Transverse colon (tissue), 4 donors: Measurements from ENCODE around the gene HS3ST4.

Experiments used
- CTCF ChIP-seq, 5 experiments: fragments of 200-600 bp in 3 of 5; fragments of 450-650 bp in 2 of 5; sonication (generic) in 3 of 5; IDR thresholded peaks; 1 replicate in 2 of 5; 2 replicates in 3 of 5; pipeline ENCODE4 v1.5.1; 2016 to 2017; ENCODE audit warnings: antibody characterized with exemption in 5 of 5, inconsistent platforms in 3 of 5, mild to moderate bottlenecking in 2 of 5, moderate library complexity in 1 of 5
- EP300 ChIP-seq: sonication (generic); formaldehyde crosslinking; IDR thresholded peaks from one replicate; pipeline ENCODE4 v1.6.1; 2017; ENCODE audit warnings: antibody characterized with exemption, low read depth
- POLR2A ChIP-seq: fragments of 450-650 bp; IDR thresholded peaks from one replicate; pipeline ENCODE4 v1.6.1; 2016; ENCODE audit warnings: antibody characterized with exemption, mild to moderate bottlenecking, moderate library complexity
- POLR2AphosphoS5 ChIP-seq, 3 donors: sonication (generic); formaldehyde crosslinking; IDR thresholded peaks; one replicate each; pipeline ENCODE4 v1.6.1; 2016; ENCODE audit warnings: antibody characterized with exemption in 3 of 3

GRCh38 chr16:26111900-26112299 is 420.1 kb downstream of the HS3ST4 start:
- TF ChIP-seq CTCF (IDR thresholded peaks at IDR 0.05) (no peak), POLR2A (no peak), POLR2AphosphoS5 (IDR thresholded peaks at IDR 0.05) (no peak), EP300 (no peak)
